ENCODE measurements around the gene ZNF664.
"Not testable (repeated sequence)": the region's sequence is repeated elsewhere in the genome, so short reads cannot be mapped to it uniquely, and the experiment has no call there.

The ZNF664 gene

GRCh38 chr12:123941624-123942237, 31.3 kb upstream of the ZNF664 start:
- DNase-seq (ENCODE audit: low spot score): no peak

- DNase-seq (ENCODE audit: low spot score): peak; percentile 76
Observed at GRCh38 chr12:123942238-123942653, 30.8 kb upstream of the ZNF664 start.

- no peak for DNase-seq (ENCODE audit: low spot score)
Observed at GRCh38 chr12:123942911-123943648, 29.9 kb upstream of the ZNF664 start.

GRCh38 chr12:123943816-123944215, 29.2 kb upstream of the ZNF664 start:
- no peak for DNase-seq (ENCODE audit: low spot score)

- no peak for DNase-seq (ENCODE audit: low spot score)
Observed at GRCh38 chr12:123944696-123945095, 28.3 kb upstream of the ZNF664 start.

- no peak for DNase-seq (ENCODE audit: low spot score)
Observed at GRCh38 chr12:123945287-123946151, 27.5 kb upstream of the ZNF664 start.

GRCh38 chr12:123946152-123946515, 26.9 kb upstream of the ZNF664 start:
- no peak for DNase-seq (ENCODE audit: low spot score)

- not testable (repeated sequence) for DNase-seq (ENCODE audit: low spot score)
Observed at GRCh38 chr12:123946516-123947505, 26.2 kb upstream of the ZNF664 start.

GRCh38 chr12:123947531-123947930, 25.5 kb upstream of the ZNF664 start:
- DNase-seq (ENCODE audit: low spot score): not testable (repeated sequence)

- DNase-seq (ENCODE audit: low spot score): peak; percentile 52
Observed at GRCh38 chr12:123948401-123948795, 24.6 kb upstream of the ZNF664 start.

GRCh38 chr12:123948796-123949769, 23.9 kb upstream of the ZNF664 start:
- DNase-seq (ENCODE audit: low spot score): no peak

GRCh38 chr12:123949770-123950165, 23.2 kb upstream of the ZNF664 start:
- DNase-seq (ENCODE audit: low spot score): no peak

- no peak for DNase-seq (ENCODE audit: low spot score)
Observed at GRCh38 chr12:123950476-123951349, 22.3 kb upstream of the ZNF664 start.

- no peak for DNase-seq (ENCODE audit: low spot score)
Observed at GRCh38 chr12:123951467-123951866, 21.5 kb upstream of the ZNF664 start.

- no peak for DNase-seq (ENCODE audit: low spot score)
Observed at GRCh38 chr12:123952037-123952436, 21.0 kb upstream of the ZNF664 start.

- DNase-seq (ENCODE audit: low spot score): no peak
Observed at GRCh38 chr12:123954647-123955350, 18.2 kb upstream of the ZNF664 start.

- no peak for DNase-seq (ENCODE audit: low spot score)
Observed at GRCh38 chr12:123956249-123956648, 16.8 kb upstream of the ZNF664 start.

GRCh38 chr12:123957196-123957595, 15.8 kb upstream of the ZNF664 start:
- no peak for DNase-seq (ENCODE audit: low spot score)

- DNase-seq (ENCODE audit: low spot score): no peak
Observed at GRCh38 chr12:123958462-123958861, 14.6 kb upstream of the ZNF664 start.

Data from Ammon's horn (tissue), 1 donor.